Panc1 (cell line): ENCODE data around the gene RASL11A. TPM values are rescaled to one million over a fixed set of nuclear protein-coding genes. Genes with fewer than 3 reads are reported as not detected.

ENCODE experiments used
- ATAC-seq: fragments of 200-7000 bp; cut with Tn5 transposase; 2 replicates; pipeline ENCODE4 v1.9.1; 2020; ENCODE audit warnings: mild to moderate bottlenecking, moderate library complexity
- BruUV-seq: library from RNA; stranded (reverse); fragments of 400-500 nt; replicated peaks from 2 replicates; lab custom pipeline; 2021; lab: Mats Ljungman, UMichigan
- CTCF ChIA-PET: fragments of 300-600 bp; sonication (Branson Sonifier 250); formaldehyde crosslinking; loops from one replicate; lab custom pipeline; 2022; ENCODE audit warnings: antibody characterized with exemption; lab: Charles Lee
- POLR2A ChIA-PET: fragments of 300-600 bp; sonication (Branson Sonifier 250); formaldehyde crosslinking; loops from one replicate; lab custom pipeline; 2022; ENCODE audit warnings: antibody characterized with exemption; lab: Charles Lee
- DNase-seq: peaks from one replicate; pipeline ENCODE4 v3.0.0-alpha.2; 2010; ENCODE audit warnings: low read depth, low spot score
- H3K27ac ChIP-seq: 2 replicates; pipeline ENCODE4 v1.5.1; 2011; ENCODE audit warnings: mild to moderate bottlenecking, low read length, inconsistent platforms
- H3K27me3 ChIP-seq: fragments of 200-500 bp; sonication (Bioruptor generic); 2 replicates; pipeline ENCODE4 v1.6.0; 2014; ENCODE audit warnings: low read length, inconsistent platforms; ENCODE audit not compliant: control insufficient read depth, insufficient read depth
- H3K36me3 ChIP-seq: fragments of 200-500 bp; sonication (Bioruptor generic); 2 replicates; pipeline ENCODE4 v1.5.1; 2014; ENCODE audit warnings: inconsistent platforms, mild to moderate bottlenecking, low read length, moderate library complexity; ENCODE audit not compliant: control insufficient read depth, insufficient read depth
- H3K4me1 ChIP-seq: 2 replicates; pipeline ENCODE4 v1.5.1; 2011; ENCODE audit warnings: inconsistent platforms, mild to moderate bottlenecking, low read length, moderate library complexity; ENCODE audit not compliant: control insufficient read depth, insufficient read depth
- H3K4me3 ChIP-seq, 2 experiments: 2 replicates each; pipeline ENCODE4 v1.5.1; 2011 to 2012; ENCODE audit warnings: low read depth in 2 of 2, low read length in 2 of 2, mild to moderate bottlenecking in 2 of 2, inconsistent platforms in 1 of 2, moderate library complexity in 1 of 2
- H3K9me3 ChIP-seq: fragments of 200-500 bp; sonication (Bioruptor generic); 2 replicates; pipeline ENCODE4 v1.5.1; 2014; ENCODE audit warnings: low read depth, mild to moderate bottlenecking, inconsistent platforms, low read length, moderate library complexity; ENCODE audit not compliant: control insufficient read depth, insufficient read depth
- CTCF ChIP-seq: fragments of 450-650 bp; IDR thresholded peaks from 2 replicates; pipeline ENCODE4 v1.5.1; 2017; ENCODE audit warnings: mild to moderate bottlenecking
- POLR2AphosphoS5 ChIP-seq: IDR thresholded peaks from 2 replicates; pipeline ENCODE4 v1.6.1; 2012; ENCODE audit warnings: mild to moderate bottlenecking, low read depth, low read length, moderate library complexity
- REST ChIP-seq, 2 experiments: IDR thresholded peaks; 2 replicates each; pipeline ENCODE4 v1.6.1; 2011 to 2012; ENCODE audit warnings: low read depth in 2 of 2, control low read depth in 1 of 2, low read length in 1 of 2, mild to moderate bottlenecking in 1 of 2, moderate library complexity in 1 of 2; ENCODE audit not compliant: insufficient read depth in 1 of 2
- SIN3A ChIP-seq: IDR thresholded peaks from 2 replicates; pipeline ENCODE4 v1.6.1; 2012; ENCODE audit warnings: low read depth, mild to moderate bottlenecking, low read length, moderate library complexity, borderline replicate concordance; ENCODE audit not compliant: insufficient read depth
- TCF7L2 ChIP-seq: IDR thresholded peaks from 2 replicates; pipeline ENCODE4 v1.6.1; 2011; ENCODE audit warnings: mild to moderate bottlenecking, low read depth, low read length, inconsistent platforms
- in situ Hi-C: cut with HindIII; loops from 2 replicates; pipeline ENCODE4 v1.10.0; 2016; ENCODE audit warnings: low sequenced_read_pairs, low pct_unique_long_range_greater_than_20kb
- intact Hi-C: fragments of 100-400 bp; cut with micrococcal nuclease; formaldehyde crosslinking; loops from one replicate; pipeline ENCODE4 v1.10.0; 2022; ENCODE audit not compliant: unreplicated experiment
- total RNA-seq: library from RNA; stranded (reverse); gene quantifications from one replicate; pipeline ENCODE4 v1.2.1, GENCODE V29; 2021; ENCODE audit not compliant: unreplicated experiment

Gene RASL11A
- total RNA-seq, 1 experiment from 2014 or later, result 136 TPM

GRCh38 chr13:27283906-27284493 lies 13.4 kb downstream of the RASL11A start:
- Histone ChIP-seq H3K4me3 (no peak overlapping the region), H3K9me3 (no peaks in the 10 kb centered on the region), H3K36me3 (no peaks in the 10 kb centered on the region), H3K4me1 (peaks cover 12% of the 10 kb centered on the region), H3K27me3 (no peaks in the 10 kb centered on the region), H3K27ac (peak overlapping the region; percentile 40; the same call in 1 of the 2 replicates)
- TF ChIP-seq SIN3A, result no peak
- no peak for TF ChIP-seq REST (IDR thresholded peaks at IDR 0.05; ENCODE audit: insufficient read depth in 1 of 2, low read depth in 2 of 2, low read length in 1 of 2)
- TF ChIP-seq TCF7L2, result peak; percentile 80
- no peak for TF ChIP-seq POLR2AphosphoS5
- peak; percentile 74 for TF ChIP-seq CTCF
- no TSS peak for BruUV-seq
- POLR2A ChIA-PET, result no interaction called here
- ATAC-seq (peak; percentile 87), DNase-seq (no peak)
- intact Hi-C loops, result no loop called here
- in situ Hi-C loops, result no loop called here
- CTCF ChIA-PET, result interaction anchor here (0.6 to 0.7 kb wide), 3 partner anchors 9 to 97 kb away, joined by 3 to 11 read pairs (median 4); no protein-coding TSS in a partner anchor

- no TSS peak for BruUV-seq
- intact Hi-C loops, result no loop called here
- no peak overlapping the region for H3K4me3 ChIP-seq
- no peak for DNase-seq
- H3K36me3 ChIP-seq, result no peaks in the 10 kb centered on the region
- in situ Hi-C loops, result no loop called here
- H3K9me3 ChIP-seq, result no peaks in the 10 kb centered on the region
- TF ChIP-seq POLR2AphosphoS5 (no peak), SIN3A (no peak), TCF7L2 (no peak), REST (IDR thresholded peaks at IDR 0.05; ENCODE audit: insufficient read depth in 1 of 2, low read depth in 2 of 2, low read length in 1 of 2) (no peak), CTCF (no peak)
- no peaks in the 10 kb centered on the region for H3K4me1 ChIP-seq
- H3K27ac ChIP-seq, result no peak overlapping the region
- ChIA-PET CTCF (no interaction called here), POLR2A (no interaction called here)
- ATAC-seq, result no peak
- H3K27me3 ChIP-seq, result no peaks in the 10 kb centered on the region
Observed at GRCh38 chr13:27288392-27288791, 17.8 kb downstream of the RASL11A start.
